CD4-positive, CD25-positive, alpha-beta regulatory T cell (primary cell): ENCODE data around the gene UQCR10. TPM values are rescaled to one million over a fixed set of nuclear protein-coding genes. Genes with fewer than 3 reads are reported as not detected.

Source experiments
- ATAC-seq, 2 donors: fragments of 150-1000 bp; cut with Tn5 transposase; one replicate each; pipeline ENCODE4 v1.10.0; 2021; ENCODE audit warnings: low read depth in 2 of 2, moderate number of reproducible peaks in 2 of 2, moderate library complexity in 1 of 2
- DNase-seq, 3 donors: peaks; one replicate each; pipeline versions ENCODE4 v3.0.0 to v3.0.0-alpha.2; 2012 to 2022; ENCODE audit warnings: mixed read lengths in 1 of 3
- H3K27ac ChIP-seq: one replicate; pipeline ENCODE4 v1.7.0; 2013; ENCODE audit warnings: mild to moderate bottlenecking, low read length; ENCODE audit not compliant: insufficient read depth, poor library complexity, severe bottlenecking
- H3K27me3 ChIP-seq: one replicate; pipeline ENCODE4 v1.7.0; 2013; ENCODE audit warnings: low read length; ENCODE audit not compliant: control insufficient read depth, insufficient read depth
- H3K36me3 ChIP-seq: one replicate; pipeline ENCODE4 v1.7.0; 2013; ENCODE audit warnings: mild to moderate bottlenecking, low read length, moderate library complexity; ENCODE audit not compliant: control insufficient read depth, insufficient read depth
- H3K4me1 ChIP-seq: 2 replicates; pipeline ENCODE4 v1.7.0; 2013; ENCODE audit warnings: mild to moderate bottlenecking, low read length; ENCODE audit not compliant: insufficient read depth, control insufficient read depth, poor library complexity, severe bottlenecking
- H3K4me3 ChIP-seq: one replicate; pipeline ENCODE4 v1.7.0; 2013; ENCODE audit warnings: low read depth, mild to moderate bottlenecking, low read length, moderate library complexity
- H3K9me3 ChIP-seq, 2 experiments: 1 replicate in 1 of 2; 2 replicates in 1 of 2; pipeline ENCODE4 v1.7.0; 2013; ENCODE audit warnings: low read length in 2 of 2, mild to moderate bottlenecking in 1 of 2, moderate library complexity in 1 of 2; ENCODE audit not compliant: control insufficient read depth in 2 of 2
- H3K27ac Mint-ChIP-seq, 3 donors: one replicate each; pipeline ENCODE4 v1.8.0; 2020 to 2022; ENCODE audit warnings: mild to moderate bottlenecking in 3 of 3, mixed read lengths in 3 of 3, moderate library complexity in 2 of 3
- H3K27me3 Mint-ChIP-seq: one replicate; pipeline ENCODE4 v1.8.0; 2022; ENCODE audit warnings: mild to moderate bottlenecking, mixed read lengths
- H3K36me3 Mint-ChIP-seq: one replicate; pipeline ENCODE4 v1.8.0; 2020; ENCODE audit warnings: mixed read lengths
- H3K4me1 Mint-ChIP-seq, 4 donors: one replicate each; pipeline ENCODE4 v1.8.0; 2020 to 2022; ENCODE audit warnings: mixed read lengths in 4 of 4, mild to moderate bottlenecking in 1 of 4
- H3K4me3 Mint-ChIP-seq, 4 donors: one replicate each; pipeline ENCODE4 v1.8.0; 2020 to 2022; ENCODE audit warnings: mild to moderate bottlenecking in 4 of 4, mixed read lengths in 4 of 4, moderate library complexity in 3 of 4
- H3K9me3 Mint-ChIP-seq, 7 donors: one replicate each; pipeline ENCODE4 v1.8.0; 2020 to 2022; ENCODE audit warnings: mixed read lengths in 7 of 7, mild to moderate bottlenecking in 3 of 7, moderate library complexity in 2 of 7
- polyA plus RNA-seq, 4 donors: library from polyadenylated mRNA; unstranded; fragments of 300-500 nt; fragmentation: Illumina TruSeq; gene quantifications; one replicate each; pipeline ENCODE4 v1.2.3, GENCODE V29; 2021
- total RNA-seq: library from RNA; stranded (reverse); gene quantifications from one replicate; pipeline ENCODE4 v1.2.3, GENCODE V29; 2022

The UQCR10 gene
- total and polyA plus RNA-seq, 5 donors from 2014 or later: 49.0 to 420 (median 329) TPM

DNA sequence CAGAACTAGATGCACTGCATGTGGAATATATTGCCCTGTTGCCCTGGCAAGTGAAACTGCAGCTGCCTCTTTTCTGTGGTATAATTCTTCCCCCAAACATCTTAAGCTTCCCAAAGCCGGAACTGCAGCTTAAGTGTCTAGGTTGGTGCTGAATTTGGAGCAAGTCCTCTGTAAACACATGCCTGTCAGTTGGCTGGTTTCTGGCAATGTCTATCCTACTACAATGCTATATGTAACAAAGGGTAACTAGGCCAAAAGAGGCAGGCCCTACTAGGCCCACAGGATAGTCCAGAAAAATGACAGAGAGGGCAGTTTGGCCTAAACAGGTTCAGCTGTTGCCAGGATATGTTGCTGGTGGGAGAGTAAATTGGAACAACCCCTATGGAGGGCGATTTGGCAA is 43.0 kb downstream of the UQCR10 start:
- Histone ChIP-seq H3K9me3 (no peaks in the 10 kb centered on the region), H3K36me3 (peaks cover 90% of the 10 kb centered on the region), H3K4me3 (no peak overlapping the region), H3K4me1 (no peaks in the 10 kb centered on the region), H3K27ac (no peak overlapping the region), H3K27me3 (no peaks in the 10 kb centered on the region)
- Mint-ChIP-seq H3K27me3 (no peaks in the 10 kb centered on the region), H3K36me3 (peaks cover 71% of the 10 kb centered on the region), H3K4me1 (no peaks in the 10 kb centered on the region), H3K27ac (peak overlapping the region in 1 of 3 donors; percentile 45), H3K9me3 (no peaks in the 10 kb centered on the region), H3K4me3 (no peak overlapping the region)
- ATAC-seq (no peak), DNase-seq (no peak)

DNA sequence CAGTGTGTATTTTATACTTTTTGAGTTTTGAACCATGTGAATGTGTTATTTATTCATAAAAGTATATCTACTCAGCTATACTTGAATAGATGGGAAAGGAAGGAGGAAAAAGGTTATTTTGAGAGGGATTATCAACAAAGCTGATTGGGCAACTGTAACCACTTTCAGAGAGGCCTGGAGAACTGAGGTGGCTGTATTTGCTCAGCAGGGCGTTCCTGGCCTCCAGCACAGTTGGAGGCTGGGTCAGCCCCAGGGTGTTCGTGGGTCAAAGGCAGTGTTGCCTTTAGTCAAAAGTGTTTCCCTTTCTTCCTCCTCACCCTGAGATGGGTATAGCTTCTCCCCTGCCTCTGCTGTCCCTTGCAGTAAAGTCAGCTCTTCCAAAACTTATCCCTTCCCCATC is 44.2 kb downstream of the UQCR10 start:
- Histone ChIP-seq H3K36me3 (peaks cover 88% of the 10 kb centered on the region), H3K27ac (no peak overlapping the region), H3K9me3 (no peaks in the 10 kb centered on the region), H3K4me3 (no peak overlapping the region), H3K27me3 (no peaks in the 10 kb centered on the region), H3K4me1 (no peaks in the 10 kb centered on the region)
- DNase-seq (no peak), ATAC-seq (no peak)
- Mint-ChIP-seq H3K4me3 (no peak overlapping the region), H3K27ac (peak overlapping the region in 1 of 3 donors; percentile 69), H3K4me1 (no peaks in the 10 kb centered on the region), H3K27me3 (no peaks in the 10 kb centered on the region), H3K9me3 (no peaks in the 10 kb centered on the region), H3K36me3 (peaks cover 69% of the 10 kb centered on the region)

DNA sequence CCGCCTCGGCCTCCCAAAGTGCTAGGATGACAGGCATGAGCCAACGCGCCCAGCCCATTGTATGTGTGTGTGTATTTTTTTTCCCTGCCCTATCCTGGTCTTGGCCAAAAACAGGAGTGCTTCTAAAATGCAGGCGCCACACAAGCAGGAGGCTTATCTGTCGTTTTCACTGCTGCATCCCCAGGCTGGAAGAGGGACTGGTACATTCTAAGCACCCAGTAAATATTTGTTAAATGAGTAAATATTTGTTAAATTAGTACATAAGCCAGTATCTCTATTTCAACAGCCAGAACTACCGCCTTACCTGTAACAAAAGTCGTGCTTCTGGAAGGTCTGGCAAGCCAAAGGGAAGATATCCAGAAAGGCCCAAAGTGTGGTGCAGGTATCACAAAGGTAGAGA is 46.0 kb downstream of the UQCR10 start:
- H3K27me3 ChIP-seq: no peaks in the 10 kb centered on the region
- Mint-ChIP-seq H3K27ac (no peak overlapping the region), H3K36me3 (peaks cover 64% of the 10 kb centered on the region), H3K27me3 (no peaks in the 10 kb centered on the region), H3K4me1 (no peaks in the 10 kb centered on the region), H3K9me3 (no peaks in the 10 kb centered on the region), H3K4me3 (no peak overlapping the region)
- DNase-seq: no peak
- no peaks in the 10 kb centered on the region for H3K9me3 ChIP-seq
- no peak for ATAC-seq
- no peaks in the 10 kb centered on the region for H3K4me1 ChIP-seq
- no peak overlapping the region for H3K27ac ChIP-seq
- no peak overlapping the region for H3K4me3 ChIP-seq
- peaks cover 85% of the 10 kb centered on the region for H3K36me3 ChIP-seq

DNA sequence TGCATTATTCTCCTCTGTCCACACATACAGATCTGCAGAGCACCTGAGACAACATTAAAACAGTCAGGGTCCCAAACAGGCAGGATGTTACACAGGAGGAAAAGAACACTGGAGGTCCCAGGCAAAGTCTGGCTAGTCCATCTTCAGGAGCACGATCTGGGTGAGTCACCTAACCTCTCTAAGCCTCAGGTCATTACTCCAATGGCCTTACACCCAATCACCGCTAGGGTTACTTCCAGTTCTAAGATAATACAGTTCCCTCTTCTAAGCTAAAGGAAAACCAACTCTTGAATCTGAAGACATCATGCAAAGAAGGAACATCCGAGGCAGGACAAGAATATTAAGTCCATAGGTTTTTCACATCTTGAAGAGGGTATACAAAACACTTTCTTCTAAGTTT is 46.4 kb downstream of the UQCR10 start:
- peaks cover 62% of the 10 kb centered on the region for H3K36me3 Mint-ChIP-seq
- no peak for ATAC-seq
- H3K27ac ChIP-seq: no peak overlapping the region

DNA sequence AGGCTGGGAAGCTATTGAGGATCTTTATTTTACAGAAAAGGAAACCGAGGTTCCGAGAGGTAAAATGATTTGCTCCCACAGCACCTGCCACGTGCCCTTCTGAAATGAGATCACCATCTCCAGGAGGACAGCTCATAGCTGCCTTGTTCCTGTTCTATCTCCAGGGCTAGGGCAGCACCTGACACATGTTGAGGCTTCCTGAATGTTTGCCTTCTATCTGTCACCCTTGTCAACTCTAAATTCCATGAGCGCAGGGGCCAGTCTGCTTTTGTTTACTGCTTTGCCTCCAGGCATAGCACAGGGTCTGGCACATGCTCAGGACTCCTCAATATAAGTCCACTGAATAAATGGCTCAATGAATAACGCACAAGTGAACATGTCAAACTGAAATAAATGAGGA is 46.8 kb downstream of the UQCR10 start:
- Histone ChIP-seq H3K4me3 (no peak overlapping the region), H3K4me1 (no peaks in the 10 kb centered on the region), H3K9me3 (no peaks in the 10 kb centered on the region), H3K36me3 (peaks cover 87% of the 10 kb centered on the region), H3K27ac (no peak overlapping the region), H3K27me3 (no peaks in the 10 kb centered on the region)
- Mint-ChIP-seq H3K4me3 (no peak overlapping the region), H3K27me3 (no peaks in the 10 kb centered on the region), H3K36me3 (peaks cover 65% of the 10 kb centered on the region), H3K9me3 (no peaks in the 10 kb centered on the region), H3K4me1 (no peaks in the 10 kb centered on the region), H3K27ac (peak overlapping the region in 1 of 3 donors; percentile 77)
- no peak for DNase-seq
- ATAC-seq: no peak

More for the DNA sequence above, 46.4 kb downstream of the UQCR10 start:
- H3K4me1 ChIP-seq: no peaks in the 10 kb centered on the region
- no peaks in the 10 kb centered on the region for H3K9me3 ChIP-seq
- no peak for DNase-seq
- Mint-ChIP-seq H3K4me1 (no peaks in the 10 kb centered on the region), H3K27me3 (no peaks in the 10 kb centered on the region), H3K27ac (no peak overlapping the region), H3K4me3 (no peak overlapping the region), H3K9me3 (no peaks in the 10 kb centered on the region)
- H3K27me3 ChIP-seq: no peaks in the 10 kb centered on the region
- no peak overlapping the region for H3K4me3 ChIP-seq
- peaks cover 84% of the 10 kb centered on the region for H3K36me3 ChIP-seq

DNA sequence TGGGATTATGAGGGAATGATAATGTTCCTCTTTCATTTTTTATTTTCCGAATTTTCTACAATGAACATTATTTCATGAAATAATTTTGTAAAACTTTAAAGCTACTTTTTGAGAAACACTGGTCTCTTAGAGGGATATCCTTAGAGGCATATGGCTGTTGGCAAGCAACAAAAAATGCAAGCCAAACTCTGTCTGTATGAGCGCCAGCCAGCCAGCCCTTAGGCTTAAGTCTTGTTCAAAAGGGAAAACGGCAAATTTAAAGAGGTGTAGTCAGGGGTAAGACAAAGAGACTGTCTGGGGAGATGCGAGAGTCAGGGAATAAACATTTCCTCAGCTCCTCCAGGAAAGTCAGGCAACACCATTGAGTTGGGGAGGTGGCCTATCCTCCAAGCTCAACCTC is 48.4 kb downstream of the UQCR10 start:
- Histone ChIP-seq H3K27ac (no peak overlapping the region), H3K9me3 (no peaks in the 10 kb centered on the region), H3K4me1 (no peaks in the 10 kb centered on the region), H3K36me3 (peaks cover 86% of the 10 kb centered on the region), H3K27me3 (no peaks in the 10 kb centered on the region), H3K4me3 (no peak overlapping the region)
- Mint-ChIP-seq H3K27me3 (no peaks in the 10 kb centered on the region), H3K36me3 (peaks cover 63% of the 10 kb centered on the region), H3K9me3 (no peaks in the 10 kb centered on the region), H3K4me1 (no peaks in the 10 kb centered on the region), H3K27ac (peak overlapping the region in 1 of 3 donors; percentile 33), H3K4me3 (no peak overlapping the region)
- DNase-seq (no peak), ATAC-seq (no peak)

DNA sequence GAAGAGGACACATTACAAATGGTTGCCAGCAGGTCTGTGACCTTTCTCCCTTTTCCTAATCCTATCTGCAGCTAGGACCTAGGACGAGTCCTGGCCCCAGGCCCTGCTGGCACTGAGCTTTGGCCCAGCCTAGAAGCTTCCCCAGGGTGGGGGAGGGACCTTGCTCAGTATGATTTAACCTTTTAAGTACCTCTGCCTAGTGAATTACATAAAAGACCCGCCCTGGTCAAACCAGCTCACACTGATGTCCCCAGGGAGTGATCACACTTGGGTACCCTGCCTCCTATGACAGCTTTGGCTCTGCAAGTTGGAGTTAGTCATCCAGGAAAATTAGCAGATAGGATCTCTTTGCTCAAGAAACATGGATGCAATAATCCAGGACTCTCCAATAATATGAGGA is 49.0 kb downstream of the UQCR10 start:
- Mint-ChIP-seq H3K27me3 (no peaks in the 10 kb centered on the region), H3K27ac (no peak overlapping the region)

DNA sequence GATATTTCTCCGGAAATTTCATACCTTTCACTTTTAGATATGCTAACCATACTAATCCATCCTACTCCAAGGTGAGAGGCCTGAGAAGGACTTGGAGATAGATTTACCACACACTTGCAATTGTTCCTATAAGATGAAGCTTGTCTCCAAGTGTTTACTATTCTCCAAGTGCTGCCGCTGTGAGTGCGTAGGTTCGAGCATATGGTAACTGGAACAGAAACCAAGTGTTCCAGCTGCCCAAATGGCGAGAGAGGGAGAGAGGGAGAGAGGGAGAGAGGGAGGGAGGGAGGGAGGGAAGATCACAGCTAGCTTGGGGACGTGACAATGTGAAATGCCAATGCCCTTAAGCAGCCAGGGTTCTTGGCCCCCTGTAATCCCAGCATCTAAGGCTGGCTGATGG is 49.4 kb downstream of the UQCR10 start:
- no peaks in the 10 kb centered on the region for H3K9me3 Mint-ChIP-seq
- peaks cover 63% of the 10 kb centered on the region for H3K36me3 Mint-ChIP-seq

More for the DNA sequence above, 49.0 kb downstream of the UQCR10 start:
- Mint-ChIP-seq H3K4me3 (no peak overlapping the region), H3K4me1 (no peaks in the 10 kb centered on the region), H3K36me3 (peaks cover 62% of the 10 kb centered on the region), H3K9me3 (no peaks in the 10 kb centered on the region)
- DNase-seq (no peak), ATAC-seq (no peak)
- H3K4me1 ChIP-seq: no peaks in the 10 kb centered on the region
- no peak overlapping the region for H3K4me3 ChIP-seq
- no peaks in the 10 kb centered on the region for H3K27me3 ChIP-seq
- no peak overlapping the region for H3K27ac ChIP-seq
- H3K9me3 ChIP-seq: no peaks in the 10 kb centered on the region
- peaks cover 84% of the 10 kb centered on the region for H3K36me3 ChIP-seq

More for the DNA sequence above, 49.4 kb downstream of the UQCR10 start:
- H3K27me3 ChIP-seq: no peaks in the 10 kb centered on the region
- peaks cover 84% of the 10 kb centered on the region for H3K36me3 ChIP-seq
- H3K27me3 Mint-ChIP-seq: no peaks in the 10 kb centered on the region
- no peak for DNase-seq
- no peak for ATAC-seq
- no peak overlapping the region for H3K4me3 Mint-ChIP-seq
- no peak overlapping the region for H3K27ac Mint-ChIP-seq
- no peaks in the 10 kb centered on the region for H3K4me1 ChIP-seq
- no peak overlapping the region for H3K27ac ChIP-seq
- no peak overlapping the region for H3K4me3 ChIP-seq
- no peaks in the 10 kb centered on the region for H3K4me1 Mint-ChIP-seq
- no peaks in the 10 kb centered on the region for H3K9me3 ChIP-seq
